CD4-positive, alpha-beta T cell treated with Interleukin-6 at 100 ng/mL for 8 hours (primary cell): ENCODE measurements around the gene HPCAL4.

ENCODE experiments used
- DNase-seq: peaks from one replicate; pipeline ENCODE4 v3.0.0-alpha.2; 2020; ENCODE audit warnings: mixed read lengths, low spot score

HPCAL4 gene

GRCh38 chr1:39676948-39677548 lies 14.2 kb downstream of the HPCAL4 start:
- DNase-seq: no peak

GRCh38 chr1:39675220-39675619 lies 16.0 kb downstream of the HPCAL4 start:
- DNase-seq: no peak

- no peak for DNase-seq
Observed at GRCh38 chr1:39673215-39673614, 18.0 kb downstream of the HPCAL4 start.

GRCh38 chr1:39672551-39672947 lies 18.7 kb downstream of the HPCAL4 start:
- DNase-seq: no peak

- no peak for DNase-seq
Observed at GRCh38 chr1:39671793-39672550, 19.3 kb downstream of the HPCAL4 start, which contains the start of gene NT5C1A. NT5C1A (minus strand) TSS chr1:39672107; CDS start chr1:39672038, 69 bp downstream.

- DNase-seq: no peak
Observed at GRCh38 chr1:39671433-39671792, 19.8 kb downstream of the HPCAL4 start.

GRCh38 chr1:39670689-39671088 lies 20.5 kb downstream of the HPCAL4 start:
- DNase-seq: no peak

GRCh38 chr1:39668894-39669293 lies 22.3 kb downstream of the HPCAL4 start:
- DNase-seq: no peak

GRCh38 chr1:39668111-39668510 lies 23.1 kb downstream of the HPCAL4 start:
- no peak for DNase-seq

- no peak for DNase-seq
Observed at GRCh38 chr1:39666772-39667171, 24.5 kb downstream of the HPCAL4 start.

GRCh38 chr1:39663559-39663958 lies 27.7 kb downstream of the HPCAL4 start:
- DNase-seq: no peak

GRCh38 chr1:39662861-39663260 lies 28.4 kb downstream of the HPCAL4 start:
- no peak for DNase-seq

- no peak for DNase-seq
Observed at GRCh38 chr1:39659538-39659937, 31.7 kb downstream of the HPCAL4 start.

- DNase-seq: no peak
Observed at GRCh38 chr1:39659110-39659509, 32.1 kb downstream of the HPCAL4 start.

- DNase-seq: peak; percentile 62
Observed at GRCh38 chr1:39657923-39658485, 33.2 kb downstream of the HPCAL4 start.

- no peak for DNase-seq
Observed at GRCh38 chr1:39657402-39657801, 33.8 kb downstream of the HPCAL4 start.

- DNase-seq: no peak
Observed at GRCh38 chr1:39656391-39656790, 34.8 kb downstream of the HPCAL4 start.

- DNase-seq: no peak
Observed at GRCh38 chr1:39655578-39656268, 35.5 kb downstream of the HPCAL4 start.

- DNase-seq: no peak
Observed at GRCh38 chr1:39654291-39654690, 36.9 kb downstream of the HPCAL4 start.

- peak; percentile 73 for DNase-seq
Observed at GRCh38 chr1:39653546-39654031, 37.6 kb downstream of the HPCAL4 start.

- DNase-seq: no peak
Observed at GRCh38 chr1:39652554-39652953, 38.7 kb downstream of the HPCAL4 start.

GRCh38 chr1:39652105-39652504 lies 39.1 kb downstream of the HPCAL4 start:
- no peak for DNase-seq

GRCh38 chr1:39650431-39650830 lies 40.8 kb downstream of the HPCAL4 start:
- no peak for DNase-seq
